GM12873 (cell line): ENCODE results near the gene PCSK5.

Source experiments
- TF ChIP-seq, protein P1 (sequence below): IDR thresholded peaks from 2 replicates; pipeline ENCODE4 v1.5.1; 2012; ENCODE audit warnings: low read depth, mild to moderate bottlenecking, moderate library complexity, low read length, control low read depth; ENCODE audit not compliant: insufficient read depth; ENCODE audit errors: missing control alignments

Gene PCSK5

DNA sequence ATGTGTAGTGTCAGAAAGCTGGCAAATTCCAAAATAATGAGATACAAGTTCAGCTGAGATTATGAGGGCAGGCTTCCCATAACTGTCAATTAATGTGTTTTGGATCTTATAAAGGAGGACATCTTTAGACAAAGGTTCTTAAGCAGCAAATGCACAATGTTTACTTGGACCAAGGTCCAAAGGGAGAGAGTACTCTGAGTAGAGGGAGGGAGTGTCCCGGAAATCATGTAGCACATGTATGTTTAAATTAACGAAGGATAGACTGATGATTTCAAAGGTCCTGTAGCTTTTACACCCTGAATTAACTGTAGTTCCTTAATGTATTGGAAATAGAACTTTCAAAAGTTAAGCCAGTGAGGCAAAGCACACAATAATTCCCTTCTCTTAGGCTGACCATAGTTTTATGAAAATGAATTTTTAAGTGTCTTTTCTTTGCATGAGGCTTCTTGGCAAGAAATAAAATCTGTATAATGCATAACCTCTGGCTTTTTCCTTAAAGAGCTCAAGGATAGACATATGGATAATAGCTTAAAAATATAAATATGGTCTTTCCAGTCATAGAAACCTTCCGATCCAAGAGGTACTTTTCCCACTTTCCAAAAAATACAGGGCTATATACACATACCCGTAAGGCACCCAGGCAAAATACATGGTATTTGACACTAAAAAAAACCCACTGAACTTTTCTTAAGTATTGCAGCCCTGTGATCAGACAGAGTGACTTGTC is 93.0 kb downstream of the PCSK5 start:
- TF ChIP-seq, protein P1, sequence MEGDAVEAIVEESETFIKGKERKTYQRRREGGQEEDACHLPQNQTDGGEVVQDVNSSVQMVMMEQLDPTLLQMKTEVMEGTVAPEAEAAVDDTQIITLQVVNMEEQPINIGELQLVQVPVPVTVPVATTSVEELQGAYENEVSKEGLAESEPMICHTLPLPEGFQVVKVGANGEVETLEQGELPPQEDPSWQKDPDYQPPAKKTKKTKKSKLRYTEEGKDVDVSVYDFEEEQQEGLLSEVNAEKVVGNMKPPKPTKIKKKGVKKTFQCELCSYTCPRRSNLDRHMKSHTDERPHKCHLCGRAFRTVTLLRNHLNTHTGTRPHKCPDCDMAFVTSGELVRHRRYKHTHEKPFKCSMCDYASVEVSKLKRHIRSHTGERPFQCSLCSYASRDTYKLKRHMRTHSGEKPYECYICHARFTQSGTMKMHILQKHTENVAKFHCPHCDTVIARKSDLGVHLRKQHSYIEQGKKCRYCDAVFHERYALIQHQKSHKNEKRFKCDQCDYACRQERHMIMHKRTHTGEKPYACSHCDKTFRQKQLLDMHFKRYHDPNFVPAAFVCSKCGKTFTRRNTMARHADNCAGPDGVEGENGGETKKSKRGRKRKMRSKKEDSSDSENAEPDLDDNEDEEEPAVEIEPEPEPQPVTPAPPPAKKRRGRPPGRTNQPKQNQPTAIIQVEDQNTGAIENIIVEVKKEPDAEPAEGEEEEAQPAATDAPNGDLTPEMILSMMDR = no peak

DNA sequence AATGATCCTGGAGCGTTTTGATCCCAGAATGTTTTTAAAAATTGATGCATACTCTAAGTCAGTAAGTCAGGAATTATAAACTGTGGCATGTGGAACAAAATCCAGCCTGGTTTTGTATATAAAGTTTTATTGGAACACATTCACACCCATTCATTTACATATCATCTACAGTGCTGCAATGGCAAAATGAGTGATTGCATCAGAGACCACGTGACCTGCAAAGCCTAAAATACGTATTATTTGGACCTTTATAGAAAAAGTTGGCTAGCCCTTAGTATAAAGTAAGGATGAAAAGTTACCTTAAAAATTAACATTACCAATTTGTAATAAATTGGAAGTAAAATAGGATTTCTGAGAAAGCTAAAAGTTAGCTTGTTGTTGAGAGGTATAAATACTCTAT is 95.0 kb downstream of the PCSK5 start:
- TF ChIP-seq, protein P1 = no peak

DNA sequence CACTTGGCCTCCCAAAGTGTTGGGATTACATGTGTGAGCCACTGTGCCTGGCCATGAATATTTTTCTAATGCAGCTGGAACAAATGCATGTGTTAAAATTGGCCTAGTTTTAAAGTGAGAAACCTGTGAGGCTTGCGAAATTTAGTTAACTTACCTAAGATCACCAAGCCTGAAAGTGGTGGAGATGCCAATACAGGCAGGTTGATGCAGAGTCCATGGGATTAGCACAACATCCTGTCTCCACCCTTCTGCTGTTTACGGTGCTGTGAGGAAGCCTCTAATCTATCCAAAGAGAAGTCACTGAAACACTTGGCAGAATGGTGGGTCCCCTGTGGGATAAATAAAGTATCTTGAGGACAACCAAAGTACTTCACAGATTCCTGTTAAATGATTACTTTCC is 98.2 kb downstream of the PCSK5 start:
- TF ChIP-seq, protein P1 = no peak

DNA sequence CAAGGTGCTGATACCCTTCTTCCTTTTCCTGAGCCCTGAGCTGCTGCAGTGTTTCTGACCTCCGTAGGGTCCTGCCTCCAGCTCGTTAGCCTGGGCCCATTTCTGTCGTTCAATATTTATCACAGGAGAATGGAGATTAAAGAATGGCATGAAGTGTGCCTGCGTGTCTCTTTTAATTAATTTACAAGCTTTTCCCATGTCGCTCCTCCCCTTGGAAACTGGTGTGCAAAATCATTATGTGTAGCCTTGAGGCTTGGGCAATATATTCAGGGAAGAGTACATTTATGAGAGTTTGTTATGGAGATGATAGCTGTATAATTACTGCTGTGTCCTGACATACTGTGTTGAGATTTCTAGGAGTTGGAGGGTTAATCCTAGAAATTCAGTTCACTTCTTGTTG is 99.7 kb downstream of the PCSK5 start:
- TF ChIP-seq, protein P1 = no peak

DNA sequence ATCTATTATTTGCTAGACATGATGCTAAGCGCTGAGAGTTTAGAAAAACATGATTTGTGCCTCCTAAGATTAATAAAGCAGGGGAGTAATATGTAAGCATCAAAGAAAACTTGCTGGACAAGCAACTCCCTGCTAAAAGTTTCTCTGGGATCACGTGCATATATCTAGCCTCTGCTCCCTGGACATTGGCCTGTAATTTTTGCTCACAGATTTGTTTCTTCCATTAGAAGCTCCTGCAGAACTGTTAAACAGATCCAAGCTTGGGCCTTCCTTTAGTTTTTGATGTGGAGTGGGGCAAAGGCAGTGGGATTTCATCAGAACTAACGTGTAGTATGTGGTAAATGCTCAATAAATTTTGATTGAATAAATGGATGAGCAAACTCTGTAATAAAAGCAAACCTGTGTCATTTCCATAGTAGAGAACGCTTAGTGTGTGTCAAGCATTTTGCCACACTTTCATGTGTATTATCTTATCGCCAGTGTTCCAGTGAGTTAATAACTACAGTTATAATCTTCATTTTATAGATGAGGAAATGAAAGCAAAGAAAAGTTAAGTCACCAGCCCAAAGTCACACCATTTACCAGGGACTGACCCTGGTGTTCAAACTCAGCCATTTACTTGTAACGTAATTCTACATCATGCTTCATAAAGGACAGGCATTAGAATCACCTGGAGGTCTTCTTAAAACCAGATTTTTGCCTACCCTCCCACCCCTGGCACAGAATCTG is 100.3 kb downstream of the PCSK5 start:
- TF ChIP-seq, protein P1 = no peak

DNA sequence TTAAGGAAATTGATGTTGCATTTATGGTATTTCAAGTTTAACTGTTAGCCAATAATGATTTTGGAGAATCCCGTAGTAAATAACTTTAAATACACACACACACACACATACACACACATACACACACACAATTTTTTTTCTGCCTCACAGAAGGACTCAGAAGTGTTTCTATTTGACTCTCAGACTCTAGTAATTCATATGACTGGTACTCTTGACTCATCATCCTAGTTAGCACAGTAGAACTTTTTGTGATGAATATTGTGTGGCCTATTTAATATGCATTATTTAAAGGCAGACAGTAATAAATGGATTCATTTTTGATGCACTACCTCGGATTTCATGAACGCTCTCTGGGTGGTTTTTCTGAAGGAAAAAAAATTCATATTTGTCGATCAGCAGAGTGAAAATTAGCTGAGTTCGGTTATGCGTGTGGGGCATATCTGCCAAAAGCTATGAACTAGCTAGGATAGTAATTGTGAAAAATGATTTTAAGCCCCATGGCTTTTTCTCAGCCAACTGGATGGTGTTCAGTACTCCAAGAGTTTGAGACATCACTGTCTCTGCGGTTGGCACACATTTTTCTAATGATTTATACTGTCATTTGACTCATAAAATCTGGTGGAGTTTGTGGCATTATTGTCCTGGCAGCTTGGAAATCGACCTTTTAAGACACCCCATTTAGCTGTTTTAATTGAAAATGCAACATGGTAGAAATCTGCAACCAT is 102.2 kb downstream of the PCSK5 start:
- TF ChIP-seq, protein P1 = no peak

DNA sequence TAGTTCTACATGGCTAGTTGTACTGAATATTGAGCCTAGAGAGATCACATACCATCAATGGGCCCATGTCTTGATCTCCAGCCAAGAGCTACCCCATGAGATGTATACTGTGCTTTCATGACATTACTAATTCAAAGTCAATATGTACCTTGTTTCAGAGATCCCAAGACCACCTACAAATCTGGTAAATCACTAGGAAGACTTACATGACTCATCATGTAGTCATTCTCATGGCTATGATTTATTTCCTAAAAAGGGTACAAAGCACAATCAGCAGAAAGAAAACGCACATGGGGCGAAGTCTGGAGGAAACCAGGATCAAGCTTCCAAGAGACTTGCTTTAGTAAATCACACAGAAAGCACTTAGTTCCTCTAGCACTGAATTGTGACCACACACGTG is 103.0 kb downstream of the PCSK5 start:
- TF ChIP-seq, protein P1 = no peak
